ENCODE data around the gene ADGRD2.
A peak's percentile ranks its signal among the peaks of the same experiment; 100 is the strongest.

ADGRD2 gene

DNA sequence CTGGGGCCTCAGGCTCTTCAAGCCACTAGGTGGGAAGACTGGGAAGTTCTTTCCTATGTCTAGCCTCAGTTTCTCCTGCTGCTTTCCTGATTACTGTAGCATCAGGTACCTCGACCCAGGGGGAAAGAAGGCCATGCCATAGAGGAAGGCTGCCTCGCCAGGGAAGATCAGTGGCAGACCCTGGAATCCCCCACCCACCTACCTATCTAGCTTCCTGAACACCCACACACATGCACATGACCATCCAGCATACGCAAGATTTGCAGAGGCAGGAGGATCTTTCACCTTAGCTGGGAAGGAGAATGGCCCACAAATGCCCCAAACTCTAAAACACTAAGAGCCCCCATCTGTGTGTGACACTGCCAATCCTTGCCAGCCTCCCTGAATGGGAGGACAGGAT, 49.0 kb downstream of the ADGRD2 start:
- ATAC-seq (replicated peaks; ENCODE audit: extremely low read depth, poor library complexity, severe bottlenecking): no peak
- DNase-seq (ENCODE audit: low spot score in 2 of 2): no peak
- no peak overlapping the region for H3K27ac Mint-ChIP-seq (ENCODE audit: low read depth)
- H3K27me3 Mint-ChIP-seq: peaks cover 61% of the 10 kb centered on the region
- H3K9me3 Mint-ChIP-seq: no peaks in the 10 kb centered on the region
- no peak overlapping the region for H3K4me3 Mint-ChIP-seq
- H3K4me1 Mint-ChIP-seq: peaks cover 15% of the 10 kb centered on the region
- no peaks in the 10 kb centered on the region for H3K36me3 Mint-ChIP-seq (ENCODE audit: insufficient read depth)

DNA sequence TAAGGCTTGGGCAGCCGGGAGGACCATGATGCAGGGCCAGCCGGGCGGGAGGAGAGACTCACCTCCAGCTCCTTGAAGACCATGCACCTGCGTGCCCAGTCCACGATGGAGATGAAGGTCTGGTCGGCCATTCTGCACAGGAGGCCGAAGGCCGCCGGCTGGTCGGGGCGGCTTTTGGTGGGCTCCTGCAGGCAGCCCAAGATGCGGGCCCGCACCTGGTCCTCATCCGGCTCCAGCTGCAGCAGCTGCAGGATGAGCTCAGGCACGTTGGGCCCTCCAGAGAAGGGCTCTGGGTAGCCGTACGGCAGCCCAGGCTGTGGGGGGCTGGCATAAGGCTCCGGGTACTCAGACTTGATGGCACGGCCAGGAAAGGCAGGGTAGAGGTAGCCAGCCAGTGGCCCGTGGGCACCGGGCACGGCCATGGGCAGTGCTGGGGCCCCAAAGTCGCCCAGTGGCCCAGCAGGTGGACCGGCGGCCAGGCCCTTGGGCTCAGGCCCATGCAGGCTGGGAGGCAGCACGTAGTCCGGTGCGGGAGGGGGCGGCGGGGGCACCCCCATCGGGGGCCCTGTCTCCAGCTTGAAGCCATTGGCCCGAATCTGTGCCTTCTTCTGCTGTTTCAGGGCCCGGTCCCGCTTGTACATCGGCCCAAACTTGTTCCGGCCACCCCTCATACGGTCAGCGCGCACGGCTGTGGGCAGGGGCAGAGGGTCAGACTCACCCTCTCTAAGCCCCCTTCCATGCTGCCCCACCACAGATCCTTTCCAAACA, 50.0 kb downstream of the ADGRD2 start:
- ATAC-seq (replicated peaks; ENCODE audit: extremely low read depth, poor library complexity, severe bottlenecking): no peak
- peaks cover 15% of the 10 kb centered on the region for H3K4me1 Mint-ChIP-seq

DNA sequence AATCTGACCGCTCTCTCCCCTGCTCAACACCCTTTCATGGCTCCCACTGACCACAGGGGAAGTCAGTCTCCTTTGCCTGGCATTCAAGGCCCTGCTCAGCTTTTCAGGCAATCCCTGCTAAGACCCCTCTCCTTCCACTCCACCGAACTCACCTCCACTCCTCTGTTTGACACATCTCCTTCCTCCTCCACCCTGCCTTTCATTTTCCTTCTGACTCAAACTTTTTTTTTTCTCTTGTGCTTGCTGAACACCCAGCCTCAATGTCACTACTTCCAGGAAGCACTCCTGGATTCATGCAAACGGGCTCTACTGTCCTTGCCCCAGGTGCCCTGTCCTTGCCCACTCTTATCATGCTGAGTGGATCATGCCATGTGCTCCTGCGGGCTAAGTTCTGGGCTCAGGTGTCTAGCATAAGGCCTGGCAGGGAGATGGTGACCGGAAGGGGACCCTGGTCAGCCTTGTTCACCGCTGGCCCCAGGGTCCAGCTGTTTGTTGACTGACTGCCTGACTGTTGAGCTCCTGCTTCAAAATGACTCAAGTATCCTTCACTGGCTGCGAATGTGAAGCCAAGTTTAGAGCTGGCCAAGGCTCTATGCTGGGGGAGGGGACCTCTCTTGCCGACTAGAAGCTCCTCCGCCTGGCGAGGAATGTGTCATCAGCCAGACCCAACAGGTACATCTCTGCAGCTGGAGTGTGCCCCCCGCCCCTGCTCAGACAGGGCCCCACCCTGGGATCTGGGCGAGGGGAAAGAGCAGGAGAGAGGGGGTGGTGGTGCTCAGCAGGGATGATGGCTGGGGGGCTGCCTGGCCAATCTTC, 50.8 kb downstream of the ADGRD2 start:
- no peaks in the 10 kb centered on the region for H3K36me3 Mint-ChIP-seq (ENCODE audit: insufficient read depth)
- no peak for ATAC-seq (replicated peaks; ENCODE audit: extremely low read depth, poor library complexity, severe bottlenecking)
- no peak overlapping the region for H3K4me3 Mint-ChIP-seq
- H3K27me3 Mint-ChIP-seq: peaks cover 68% of the 10 kb centered on the region
- DNase-seq (ENCODE audit: low spot score in 2 of 2): no peak
- no peaks in the 10 kb centered on the region for H3K9me3 Mint-ChIP-seq
- H3K4me1 Mint-ChIP-seq: peaks cover 11% of the 10 kb centered on the region
- H3K27ac Mint-ChIP-seq (ENCODE audit: low read depth): no peak overlapping the region

More for the DNA sequence above, 50.0 kb downstream of the ADGRD2 start:
- H3K27ac Mint-ChIP-seq (ENCODE audit: low read depth): no peak overlapping the region
- DNase-seq (ENCODE audit: low spot score in 2 of 2): no peak
- H3K36me3 Mint-ChIP-seq (ENCODE audit: insufficient read depth): no peaks in the 10 kb centered on the region
- no peak overlapping the region for H3K4me3 Mint-ChIP-seq
- H3K9me3 Mint-ChIP-seq: no peaks in the 10 kb centered on the region
- H3K27me3 Mint-ChIP-seq: peaks cover 66% of the 10 kb centered on the region

DNA sequence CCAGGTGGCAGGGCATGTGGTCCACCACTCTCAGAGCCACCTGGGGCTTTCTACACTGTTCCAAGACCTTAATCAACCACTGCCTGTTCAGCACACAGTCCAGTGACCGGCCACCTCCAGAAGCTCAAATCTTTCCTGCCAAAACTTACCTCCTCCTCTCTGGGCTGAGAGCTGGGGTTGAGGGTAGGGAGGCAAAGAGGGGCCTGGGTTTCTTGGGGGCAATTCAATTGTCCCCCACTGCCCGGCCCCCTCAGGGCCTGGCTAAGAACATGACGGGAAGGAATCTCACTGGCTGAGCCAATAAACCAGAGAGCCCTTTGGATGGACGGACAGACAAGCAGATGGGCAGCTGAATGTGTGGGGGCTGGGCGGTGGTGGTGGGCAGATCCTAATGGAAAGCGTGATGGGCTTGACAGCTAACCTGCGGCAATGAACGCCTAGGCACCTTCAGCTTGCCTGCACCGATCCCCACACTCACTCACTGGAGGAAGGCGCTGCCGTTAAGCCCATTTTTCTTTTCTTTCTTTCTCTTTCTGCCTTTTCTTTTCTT, 51.6 kb downstream of the ADGRD2 start:
- H3K4me1 Mint-ChIP-seq: peaks cover 8% of the 10 kb centered on the region
- no peaks in the 10 kb centered on the region for H3K9me3 Mint-ChIP-seq
- no peaks in the 10 kb centered on the region for H3K36me3 Mint-ChIP-seq (ENCODE audit: insufficient read depth)
- DNase-seq (ENCODE audit: low spot score in 2 of 2) (no peak), ATAC-seq (replicated peaks; ENCODE audit: extremely low read depth, poor library complexity, severe bottlenecking) (no peak)
- H3K27ac Mint-ChIP-seq (ENCODE audit: low read depth): no peak overlapping the region
- peaks cover 73% of the 10 kb centered on the region for H3K27me3 Mint-ChIP-seq
- H3K4me3 Mint-ChIP-seq: peak overlapping the region; percentile 18

DNA sequence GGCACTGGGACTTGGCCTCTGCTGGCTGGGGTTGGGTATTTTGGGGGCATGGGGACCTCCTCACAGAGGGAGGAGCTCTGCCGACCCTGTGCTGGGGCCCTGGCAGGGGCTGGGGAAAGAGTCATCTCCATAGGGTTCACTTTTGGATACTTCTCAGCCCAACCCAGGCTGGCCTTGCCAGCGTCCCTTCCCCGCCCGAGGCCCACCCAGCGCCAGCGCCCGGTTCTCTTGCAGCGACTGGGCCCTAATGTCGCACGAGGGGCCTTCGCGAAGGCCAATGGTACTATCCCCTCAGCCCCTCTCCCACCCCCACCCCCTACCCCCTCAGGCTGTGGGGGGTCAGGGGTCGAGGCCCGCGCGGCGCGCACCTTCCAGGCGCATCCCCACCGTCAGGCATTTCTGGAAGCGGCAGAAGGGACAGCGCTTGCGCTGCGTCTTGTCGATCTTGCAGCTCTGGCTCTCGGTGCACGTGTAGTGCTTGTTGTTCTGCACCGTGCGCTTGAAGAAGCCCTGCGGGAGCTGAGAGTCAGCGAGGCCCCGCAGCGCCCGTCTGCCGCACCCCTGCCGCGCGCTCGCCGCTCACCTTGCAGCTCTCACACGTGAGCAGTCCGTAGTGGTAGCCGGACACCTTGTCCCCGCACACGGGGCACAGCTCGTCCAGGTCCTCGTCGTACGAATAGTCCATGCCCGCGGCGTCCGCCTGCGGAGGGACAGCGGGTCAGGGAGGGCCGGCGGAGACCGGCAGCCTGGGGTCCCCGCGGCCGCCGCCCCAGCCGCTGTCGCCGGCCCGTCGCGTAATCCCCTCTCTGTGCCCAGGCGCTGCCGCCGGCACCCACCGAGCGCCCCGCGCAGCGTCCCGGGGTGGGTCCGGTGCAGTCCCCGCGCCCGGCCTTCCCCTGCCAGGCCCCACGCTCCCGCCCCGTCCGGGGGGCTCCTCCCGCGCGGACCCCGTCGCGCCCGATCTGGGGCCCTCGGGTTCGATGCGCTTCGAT, 52.8 kb downstream of the ADGRD2 start:
- H3K9me3 Mint-ChIP-seq: no peaks in the 10 kb centered on the region
- H3K27me3 Mint-ChIP-seq: peaks cover 67% of the 10 kb centered on the region
- no peaks in the 10 kb centered on the region for H3K36me3 Mint-ChIP-seq (ENCODE audit: insufficient read depth)
- H3K4me3 Mint-ChIP-seq: peak overlapping the region; percentile 66
- DNase-seq (ENCODE audit: low spot score in 2 of 2) (no peak), ATAC-seq (replicated peaks; ENCODE audit: extremely low read depth, poor library complexity, severe bottlenecking) (no peak)
- peaks cover 8% of the 10 kb centered on the region for H3K4me1 Mint-ChIP-seq
- peak overlapping the region; percentile 50 for H3K27ac Mint-ChIP-seq (ENCODE audit: low read depth)

DNA sequence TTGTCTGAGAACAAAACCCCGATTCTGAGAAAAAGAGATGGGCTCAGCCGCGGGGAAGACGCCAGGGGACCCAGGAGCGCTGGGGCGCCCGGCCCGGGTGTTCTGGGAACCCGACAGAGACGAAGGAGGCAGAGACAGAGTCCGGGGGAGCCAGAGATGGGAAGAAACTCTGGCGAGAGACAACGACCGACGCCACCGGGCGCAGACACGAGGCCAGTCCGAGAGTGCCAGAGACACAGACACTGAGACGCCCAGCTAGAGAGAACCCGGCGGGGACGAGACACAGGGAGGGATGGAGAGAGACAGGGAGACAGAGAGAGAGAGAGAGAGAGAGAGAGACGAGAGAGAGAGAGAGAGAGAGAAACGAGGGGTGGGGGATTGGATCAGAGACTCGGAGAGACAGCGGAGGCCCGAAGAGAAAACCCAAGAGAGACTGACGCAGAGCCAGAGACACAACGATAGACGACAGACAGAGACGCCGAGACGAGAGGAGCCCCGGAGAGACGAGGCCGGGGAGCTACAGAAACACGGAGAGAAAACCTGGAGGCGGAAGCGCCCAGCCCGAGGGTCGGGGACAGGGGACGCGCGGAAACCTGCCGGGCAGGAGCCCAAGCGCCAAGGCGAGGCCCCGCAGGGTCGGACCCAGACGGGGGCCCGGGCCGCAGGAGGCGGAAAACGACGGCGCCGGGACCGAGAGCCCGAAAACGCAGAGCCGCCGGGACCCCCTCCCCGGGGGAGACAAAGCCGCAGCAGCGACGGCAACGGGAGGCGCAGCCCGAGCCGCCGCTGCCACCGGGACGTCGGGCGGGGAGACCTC, 53.7 kb downstream of the ADGRD2 start:
- H3K27me3 Mint-ChIP-seq: peaks cover 65% of the 10 kb centered on the region
- no peaks in the 10 kb centered on the region for H3K9me3 Mint-ChIP-seq
- H3K4me1 Mint-ChIP-seq: peaks cover 8% of the 10 kb centered on the region
- H3K27ac Mint-ChIP-seq (ENCODE audit: low read depth): peak overlapping the region; percentile 50
- peak overlapping the region; percentile 66 for H3K4me3 Mint-ChIP-seq
- H3K36me3 Mint-ChIP-seq (ENCODE audit: insufficient read depth): no peaks in the 10 kb centered on the region
- DNase-seq (ENCODE audit: low spot score in 2 of 2): no peak
- ATAC-seq (replicated peaks; ENCODE audit: extremely low read depth, poor library complexity, severe bottlenecking): no peak

DNA sequence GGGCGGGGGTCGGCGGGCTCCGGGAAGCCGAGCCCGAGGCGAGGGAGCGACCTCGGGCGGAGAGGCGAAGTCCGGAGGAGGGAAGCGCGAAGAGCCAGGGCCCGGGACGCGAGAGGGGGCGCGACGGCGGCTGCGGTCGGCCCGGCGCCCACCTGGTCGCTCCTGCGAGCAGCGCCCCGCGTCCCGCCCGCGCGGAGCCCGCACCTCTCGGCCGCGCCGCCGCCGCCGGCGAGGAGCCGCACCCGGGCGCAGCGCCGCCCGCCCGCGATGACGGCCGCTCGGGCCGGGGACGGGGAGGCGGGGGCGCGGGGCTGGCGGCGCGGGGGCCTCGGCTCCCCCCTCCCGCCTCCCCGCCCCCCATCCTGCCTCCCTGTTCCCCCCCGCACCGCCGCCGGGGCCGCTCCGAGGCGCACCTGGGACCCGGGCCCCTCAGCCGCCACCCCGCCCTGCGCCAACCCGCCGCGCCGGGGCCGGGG, 54.3 kb downstream of the ADGRD2 start:
- no peaks in the 10 kb centered on the region for H3K9me3 Mint-ChIP-seq
- H3K27me3 Mint-ChIP-seq: peaks cover 59% of the 10 kb centered on the region
- H3K4me3 Mint-ChIP-seq: no peak overlapping the region
- no peak overlapping the region for H3K27ac Mint-ChIP-seq (ENCODE audit: low read depth)
- DNase-seq (ENCODE audit: low spot score in 2 of 2): no peak
- peaks cover 8% of the 10 kb centered on the region for H3K4me1 Mint-ChIP-seq
- no peak for ATAC-seq (replicated peaks; ENCODE audit: extremely low read depth, poor library complexity, severe bottlenecking)
- H3K36me3 Mint-ChIP-seq (ENCODE audit: insufficient read depth): no peaks in the 10 kb centered on the region

DNA sequence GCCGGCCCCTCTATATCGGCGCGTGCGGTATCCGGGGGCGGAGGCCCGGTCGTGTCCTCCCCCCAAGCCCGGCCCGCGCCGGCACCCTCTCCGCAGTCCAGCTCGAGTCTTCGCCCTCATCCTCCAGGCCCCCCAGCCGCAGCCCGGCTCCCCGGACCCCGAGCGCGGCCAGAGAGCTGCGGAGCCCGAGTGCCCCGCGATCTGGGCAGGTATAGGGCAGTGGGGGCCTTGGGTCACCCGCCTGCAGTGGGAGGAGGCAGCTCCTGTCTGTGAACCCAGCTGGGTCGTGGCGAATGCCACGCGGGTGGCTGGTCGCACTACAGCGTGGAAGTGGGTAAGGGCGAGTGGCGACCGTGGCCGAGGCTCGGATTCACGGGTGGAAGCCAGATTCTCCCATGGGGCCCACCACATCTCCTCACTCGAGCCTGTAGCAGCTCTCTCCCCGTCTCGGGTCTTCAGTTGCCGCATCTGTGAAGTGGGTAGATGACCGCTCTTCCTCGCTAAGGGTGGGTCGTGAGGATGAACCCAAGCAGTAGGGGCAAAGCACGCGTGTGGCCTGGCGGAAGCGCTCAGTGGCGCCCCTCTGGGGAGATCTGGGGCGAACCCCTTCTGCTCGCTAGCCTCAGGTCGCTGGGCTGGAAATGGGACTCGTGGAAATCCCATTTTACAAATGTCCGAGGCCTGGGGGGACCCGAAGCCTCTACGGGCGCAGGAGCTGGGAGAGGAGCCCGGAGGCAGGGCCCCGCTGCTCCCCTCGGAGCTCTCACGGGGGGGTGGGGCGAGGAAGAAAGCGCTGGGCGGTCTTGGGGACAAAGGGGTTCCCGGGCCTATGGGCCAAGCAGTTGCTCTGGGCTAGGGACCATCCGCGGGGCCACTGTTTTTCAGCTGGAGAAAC, 55.0 kb downstream of the ADGRD2 start:
- H3K9me3 Mint-ChIP-seq: no peaks in the 10 kb centered on the region
- no peak for ATAC-seq (replicated peaks; ENCODE audit: extremely low read depth, poor library complexity, severe bottlenecking)
- no peak for DNase-seq (ENCODE audit: low spot score in 2 of 2)
- H3K4me1 Mint-ChIP-seq: peaks cover 8% of the 10 kb centered on the region
- no peak overlapping the region for H3K27ac Mint-ChIP-seq (ENCODE audit: low read depth)
- H3K36me3 Mint-ChIP-seq (ENCODE audit: insufficient read depth): no peaks in the 10 kb centered on the region
- peaks cover 54% of the 10 kb centered on the region for H3K27me3 Mint-ChIP-seq
- peak overlapping the region; percentile 48 for H3K4me3 Mint-ChIP-seq

DNA sequence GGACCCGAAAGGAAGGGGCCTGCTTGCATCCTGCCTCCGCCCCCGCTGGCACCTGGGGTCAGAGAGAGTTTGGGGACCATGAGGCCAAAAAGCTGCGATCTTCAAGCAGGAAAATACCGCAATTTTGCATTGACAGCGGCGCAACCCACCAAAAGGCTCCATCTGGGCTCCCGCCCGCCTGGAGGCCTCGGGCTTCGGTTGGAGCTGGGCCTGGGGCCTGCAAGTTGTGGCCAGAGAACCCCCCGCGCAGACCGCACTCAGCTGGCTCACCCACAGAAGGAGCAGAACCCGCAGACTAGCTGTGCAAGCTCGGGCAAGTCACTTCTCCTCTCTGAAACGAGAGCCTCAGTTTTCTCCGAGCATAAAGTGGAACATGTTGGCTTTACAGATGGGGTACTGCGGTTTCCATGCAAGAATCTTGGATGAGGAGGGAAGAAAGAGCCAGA, 55.7 kb downstream of the ADGRD2 start:
- no peak for ATAC-seq (replicated peaks; ENCODE audit: extremely low read depth, poor library complexity, severe bottlenecking)
- Mint-ChIP-seq H3K27me3 (peaks cover 51% of the 10 kb centered on the region), H3K27ac (ENCODE audit: low read depth) (no peak overlapping the region), H3K4me1 (peaks cover 8% of the 10 kb centered on the region), H3K4me3 (no peak overlapping the region), H3K9me3 (no peaks in the 10 kb centered on the region), H3K36me3 (ENCODE audit: insufficient read depth) (no peaks in the 10 kb centered on the region)
- no peak for DNase-seq (ENCODE audit: low spot score in 2 of 2)

DNA sequence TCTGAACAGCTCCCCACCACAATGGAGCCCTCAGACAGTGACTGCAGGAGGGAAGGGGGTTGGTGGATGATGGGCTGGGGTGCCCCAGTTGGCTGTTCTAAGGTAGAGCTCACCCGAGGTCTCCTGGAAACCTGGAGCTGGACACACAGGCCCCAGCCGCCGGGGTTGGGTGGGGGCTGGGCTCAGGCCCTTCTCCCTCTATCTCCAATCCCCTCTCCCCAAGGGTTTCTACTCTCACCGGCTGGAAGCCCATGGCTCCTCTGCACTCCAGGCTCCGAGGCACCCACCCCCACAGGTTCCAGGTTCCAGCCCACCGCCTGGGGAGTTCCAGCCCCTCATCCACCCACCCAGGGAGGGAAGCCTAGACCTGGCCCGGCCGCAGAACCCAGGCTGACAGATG, 56.2 kb downstream of the ADGRD2 start:
- Mint-ChIP-seq H3K4me3 (no peak overlapping the region), H3K36me3 (ENCODE audit: insufficient read depth) (no peaks in the 10 kb centered on the region), H3K9me3 (no peaks in the 10 kb centered on the region), H3K4me1 (peaks cover 8% of the 10 kb centered on the region), H3K27ac (ENCODE audit: low read depth) (no peak overlapping the region), H3K27me3 (peaks cover 52% of the 10 kb centered on the region)
- ATAC-seq (replicated peaks; ENCODE audit: extremely low read depth, poor library complexity, severe bottlenecking): no peak
- DNase-seq (ENCODE audit: low spot score in 2 of 2): no peak
